Stimulated activated CD8-positive, alpha-beta memory T cell treated with anti-CD3 and anti-CD28 coated beads, Interleukin-12 subunit alpha, Interleukin-12 subunit beta, amount 100 ng/mL, for 24 hours (primary cell): ENCODE results near the gene PRSS2.

Experiments used
- DNase-seq: peaks from one replicate; pipeline ENCODE4 v3.0.0-alpha.2; 2020; ENCODE audit errors: extremely low read depth

Gene PRSS2

DNA sequence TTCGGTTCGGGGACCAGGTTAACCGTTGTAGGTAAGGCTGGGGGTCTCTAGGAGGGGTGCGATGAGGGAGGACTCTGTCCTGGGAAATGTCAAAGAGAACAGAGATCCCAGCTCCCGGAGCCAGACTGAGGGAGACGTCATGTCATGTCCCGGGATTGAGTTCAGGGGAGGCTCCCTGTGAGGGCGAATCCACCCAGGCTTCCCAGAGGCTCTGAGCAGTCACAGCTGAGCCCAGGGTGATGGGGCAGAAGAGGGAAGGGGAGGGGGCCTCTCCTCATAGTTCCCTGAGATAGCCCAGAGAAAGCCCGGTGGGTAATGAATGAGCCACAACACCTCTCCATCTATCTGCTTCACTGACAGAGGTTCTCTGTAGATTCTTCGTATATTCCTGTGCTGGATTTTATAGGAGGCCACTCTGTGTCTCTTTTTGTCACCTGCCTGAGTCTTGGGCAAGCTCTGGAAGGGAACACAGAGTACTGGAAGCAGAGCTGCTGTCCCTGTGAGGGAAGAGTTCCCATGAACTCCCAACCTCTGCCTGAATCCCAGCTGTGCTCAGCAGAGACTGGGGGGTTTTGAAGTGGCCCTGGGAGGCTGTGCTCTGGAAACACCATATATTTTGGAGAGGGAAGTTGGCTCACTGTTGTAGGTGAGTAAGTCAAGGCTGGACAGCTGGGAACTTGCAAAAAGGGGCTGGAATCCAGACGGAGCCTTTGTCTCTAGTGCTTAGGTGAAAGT lies 16.4 kb downstream of the PRSS2 start:
- DNase-seq = no peak

DNA sequence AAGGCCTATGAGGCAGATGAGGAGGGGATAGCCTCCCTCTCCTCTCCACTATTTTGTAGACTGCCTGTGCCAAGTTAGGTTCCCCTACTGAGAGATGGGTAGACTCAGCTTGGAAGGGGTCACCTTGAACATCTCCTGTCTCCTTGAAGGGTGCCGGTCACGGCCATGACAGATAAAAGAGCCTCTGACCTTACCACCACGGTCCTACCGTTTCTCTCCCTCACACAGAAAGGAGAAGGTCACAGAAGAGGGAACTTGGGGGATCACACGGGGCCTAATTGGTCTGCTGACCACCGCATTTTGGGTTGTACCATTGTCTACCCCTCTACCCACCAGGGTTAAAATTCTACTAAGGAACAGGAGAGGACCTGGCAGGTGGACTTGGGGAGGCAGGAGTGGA lies 17.0 kb downstream of the PRSS2 start:
- DNase-seq = no peak

DNA sequence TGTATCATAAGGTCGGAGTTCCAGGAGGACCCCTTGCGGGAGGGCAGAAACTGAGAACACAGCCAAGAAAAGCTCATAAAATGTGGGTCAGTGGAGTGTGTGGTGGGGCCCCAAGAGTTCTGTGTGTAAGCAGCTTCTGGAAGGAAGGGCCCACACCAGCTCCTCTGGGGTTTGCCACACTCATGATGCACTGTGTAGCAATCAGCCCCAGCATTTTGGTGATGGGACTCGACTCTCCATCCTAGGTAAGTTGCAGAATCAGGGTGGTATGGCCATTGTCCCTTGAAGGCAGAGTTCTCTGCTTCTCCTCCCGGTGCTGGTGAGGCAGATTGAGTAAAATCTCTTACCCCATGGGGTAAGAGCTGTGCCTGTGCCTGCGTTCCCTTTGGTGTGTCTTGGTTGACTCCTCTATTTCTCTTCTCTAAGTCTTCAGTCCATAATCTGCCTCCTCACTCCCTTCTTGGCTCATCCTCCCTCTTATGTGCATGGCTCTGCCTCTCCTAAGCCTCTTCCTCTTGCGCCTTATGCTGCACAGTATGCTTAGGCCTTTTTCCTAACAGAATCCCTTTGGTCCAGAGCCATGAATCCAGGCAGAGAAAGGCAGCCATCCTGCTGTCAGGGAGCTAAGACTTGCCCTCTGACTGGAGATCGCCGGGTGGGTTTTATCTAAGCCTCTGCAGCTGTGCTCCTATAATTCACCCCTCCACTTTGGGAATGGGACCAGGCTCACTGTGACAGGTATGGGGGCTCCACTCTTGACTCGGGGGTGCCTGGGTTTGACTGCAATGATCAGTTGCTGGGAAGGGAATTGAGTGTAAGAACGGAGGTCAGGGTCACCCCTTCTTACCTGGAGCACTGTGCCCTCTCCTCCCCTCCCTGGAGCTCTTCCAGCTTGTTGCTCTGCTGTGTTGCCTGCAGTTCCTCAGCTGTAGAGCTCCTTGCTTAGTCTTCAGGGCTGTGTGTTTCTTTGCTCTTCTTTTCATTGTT lies 17.8 kb downstream of the PRSS2 start:
- no peak for DNase-seq

DNA sequence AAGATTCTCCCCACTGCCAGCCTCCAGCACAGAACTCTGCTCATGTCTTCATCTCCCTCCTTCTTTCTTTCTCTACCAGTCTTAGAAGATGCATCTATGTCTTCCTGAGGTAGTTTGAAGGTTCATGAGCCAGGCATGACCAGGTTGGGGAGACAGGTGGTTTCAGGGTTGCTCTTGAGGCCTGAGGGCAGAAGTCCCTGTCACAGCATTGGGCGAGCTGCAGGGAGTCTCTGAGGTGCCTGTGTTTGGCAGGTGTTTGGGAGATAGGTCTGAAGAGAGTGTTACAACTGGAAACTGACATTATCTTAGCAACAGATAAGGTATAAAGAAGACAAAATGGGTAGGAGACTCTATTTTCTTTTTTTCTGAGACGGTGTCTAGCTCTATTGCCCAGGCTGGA lies 18.7 kb downstream of the PRSS2 start:
- DNase-seq = no peak

DNA sequence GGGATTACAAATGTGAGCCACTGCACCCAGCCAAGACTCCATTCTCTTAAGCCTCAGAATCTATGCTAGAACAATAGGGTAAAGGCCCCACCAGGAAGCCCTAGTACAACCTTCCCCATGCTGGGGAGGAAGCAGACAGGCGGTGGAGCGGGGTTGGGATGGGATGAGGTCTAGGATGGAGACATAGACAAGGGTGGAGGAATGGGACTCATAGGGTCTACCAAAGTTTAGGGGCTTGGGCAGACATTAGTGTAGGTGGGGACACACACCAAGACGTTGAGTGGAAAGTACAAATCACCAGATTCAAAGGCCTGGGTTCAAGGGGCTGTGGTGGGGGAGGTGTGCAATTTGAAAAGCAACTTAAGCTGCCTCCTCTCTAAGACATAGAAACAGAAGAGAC lies 19.3 kb downstream of the PRSS2 start:
- no peak for DNase-seq

DNA sequence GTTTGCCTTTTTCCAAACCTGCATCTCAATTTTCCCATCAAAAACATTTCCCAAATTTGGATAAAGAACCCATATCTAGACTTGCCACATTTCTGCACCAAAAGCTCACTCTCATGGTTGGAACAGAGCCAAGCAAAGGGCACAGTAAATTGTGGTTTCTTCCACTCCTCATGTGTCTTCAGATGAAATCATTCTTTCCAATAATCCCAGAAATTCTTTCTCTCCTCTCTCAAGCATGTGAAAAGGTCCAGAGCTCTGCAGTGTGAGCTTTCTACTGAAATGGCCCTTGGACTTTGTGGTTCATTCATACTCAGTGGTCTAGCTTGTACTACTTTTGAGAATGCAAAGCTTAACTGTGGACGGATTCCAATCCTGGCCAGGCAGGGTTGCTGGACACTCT lies 19.8 kb downstream of the PRSS2 start:
- no peak for DNase-seq

DNA sequence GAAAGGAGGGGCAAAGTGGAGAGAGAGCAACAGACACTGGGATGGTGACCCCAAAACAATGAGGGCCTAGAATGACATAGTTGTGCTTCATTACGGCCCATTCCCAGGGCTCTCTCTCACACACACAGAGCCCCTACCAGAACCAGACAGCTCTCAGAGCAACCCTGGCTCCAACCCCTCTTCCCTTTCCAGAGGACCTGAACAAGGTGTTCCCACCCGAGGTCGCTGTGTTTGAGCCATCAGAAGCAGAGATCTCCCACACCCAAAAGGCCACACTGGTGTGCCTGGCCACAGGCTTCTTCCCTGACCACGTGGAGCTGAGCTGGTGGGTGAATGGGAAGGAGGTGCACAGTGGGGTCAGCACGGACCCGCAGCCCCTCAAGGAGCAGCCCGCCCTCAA lies 20.7 kb downstream of the PRSS2 start:
- no peak for DNase-seq

DNA sequence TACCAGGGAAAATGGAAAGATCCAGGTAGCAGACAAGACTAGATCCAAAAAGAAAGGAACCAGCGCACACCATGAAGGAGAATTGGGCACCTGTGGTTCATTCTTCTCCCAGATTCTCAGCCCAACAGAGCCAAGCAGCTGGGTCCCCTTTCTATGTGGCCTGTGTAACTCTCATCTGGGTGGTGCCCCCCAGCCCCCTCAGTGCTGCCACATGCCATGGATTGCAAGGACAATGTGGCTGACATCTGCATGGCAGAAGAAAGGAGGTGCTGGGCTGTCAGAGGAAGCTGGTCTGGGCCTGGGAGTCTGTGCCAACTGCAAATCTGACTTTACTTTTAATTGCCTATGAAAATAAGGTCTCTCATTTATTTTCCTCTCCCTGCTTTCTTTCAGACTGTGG lies 21.4 kb downstream of the PRSS2 start:
- no peak for DNase-seq

DNA sequence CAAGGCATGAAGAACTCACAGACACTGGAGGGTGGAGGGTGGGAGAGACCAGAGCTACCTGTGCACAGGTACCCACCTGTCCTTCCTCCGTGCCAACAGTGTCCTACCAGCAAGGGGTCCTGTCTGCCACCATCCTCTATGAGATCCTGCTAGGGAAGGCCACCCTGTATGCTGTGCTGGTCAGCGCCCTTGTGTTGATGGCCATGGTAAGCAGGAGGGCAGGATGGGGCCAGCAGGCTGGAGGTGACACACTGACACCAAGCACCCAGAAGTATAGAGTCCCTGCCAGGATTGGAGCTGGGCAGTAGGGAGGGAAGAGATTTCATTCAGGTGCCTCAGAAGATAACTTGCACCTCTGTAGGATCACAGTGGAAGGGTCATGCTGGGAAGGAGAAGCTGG lies 21.8 kb downstream of the PRSS2 start:
- DNase-seq = no peak

DNA sequence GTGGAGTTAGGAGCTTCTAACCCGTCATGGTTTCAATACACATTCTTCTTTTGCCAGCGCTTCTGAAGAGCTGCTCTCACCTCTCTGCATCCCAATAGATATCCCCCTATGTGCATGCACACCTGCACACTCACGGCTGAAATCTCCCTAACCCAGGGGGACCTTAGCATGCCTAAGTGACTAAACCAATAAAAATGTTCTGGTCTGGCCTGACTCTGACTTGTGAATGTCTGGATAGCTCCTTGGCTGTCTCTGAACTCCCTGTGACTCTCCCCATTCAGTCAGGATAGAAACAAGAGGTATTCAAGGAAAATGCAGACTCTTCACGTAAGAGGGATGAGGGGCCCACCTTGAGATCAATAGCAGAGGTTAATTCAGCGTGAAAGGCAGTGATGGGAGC lies 22.4 kb downstream of the PRSS2 start:
- DNase-seq = no peak

DNA sequence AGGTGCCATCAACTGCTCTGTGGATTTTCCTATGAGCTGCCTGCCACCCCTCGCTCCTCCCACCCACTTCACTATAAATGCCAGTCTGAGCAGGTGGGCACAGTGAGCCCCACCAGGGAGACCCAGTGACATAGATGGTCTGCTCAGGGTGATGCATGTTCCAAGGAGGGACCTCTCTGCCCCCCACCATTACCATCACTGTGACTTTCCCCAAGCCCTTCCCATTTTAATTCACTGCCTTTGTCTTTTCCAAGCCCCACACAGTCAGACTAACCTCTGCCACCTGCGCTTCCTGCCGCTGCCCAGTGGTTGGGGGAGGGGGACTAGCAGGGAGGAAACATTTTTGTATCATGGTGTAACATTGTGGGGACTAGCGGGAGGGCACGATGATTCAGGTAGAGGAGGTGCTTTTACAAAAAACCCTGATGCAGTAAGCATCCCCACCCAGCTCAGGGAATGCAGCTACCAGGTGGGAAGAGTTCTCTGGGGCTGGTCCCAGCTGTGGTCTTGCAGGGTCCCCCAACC lies 24.6 kb downstream of the PRSS2 start:
- DNase-seq = no peak

DNA sequence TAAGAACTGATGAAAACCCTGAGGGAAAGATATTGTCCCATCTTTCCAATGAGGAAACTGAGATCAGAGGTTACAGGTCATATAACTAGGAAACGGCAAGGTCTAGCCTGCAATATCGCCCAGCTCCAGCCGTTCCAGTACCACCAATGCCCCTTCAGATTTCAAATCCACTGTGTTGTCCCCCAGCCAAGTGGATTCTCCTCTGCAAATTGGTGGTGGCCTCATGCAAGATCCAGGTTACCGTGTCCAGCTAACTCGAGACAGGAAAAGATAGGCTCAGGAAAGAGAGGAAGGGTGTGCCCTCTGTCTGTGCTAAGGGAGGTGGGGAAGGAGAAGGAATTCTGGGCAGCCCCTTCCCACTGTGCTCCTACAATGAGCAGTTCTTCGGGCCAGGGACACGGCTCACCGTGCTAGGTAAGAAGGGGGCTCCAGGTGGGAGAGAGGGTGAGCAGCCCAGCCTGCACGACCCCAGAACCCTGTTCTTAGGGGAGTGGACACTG lies 25.3 kb downstream of the PRSS2 start:
- no peak for DNase-seq

DNA sequence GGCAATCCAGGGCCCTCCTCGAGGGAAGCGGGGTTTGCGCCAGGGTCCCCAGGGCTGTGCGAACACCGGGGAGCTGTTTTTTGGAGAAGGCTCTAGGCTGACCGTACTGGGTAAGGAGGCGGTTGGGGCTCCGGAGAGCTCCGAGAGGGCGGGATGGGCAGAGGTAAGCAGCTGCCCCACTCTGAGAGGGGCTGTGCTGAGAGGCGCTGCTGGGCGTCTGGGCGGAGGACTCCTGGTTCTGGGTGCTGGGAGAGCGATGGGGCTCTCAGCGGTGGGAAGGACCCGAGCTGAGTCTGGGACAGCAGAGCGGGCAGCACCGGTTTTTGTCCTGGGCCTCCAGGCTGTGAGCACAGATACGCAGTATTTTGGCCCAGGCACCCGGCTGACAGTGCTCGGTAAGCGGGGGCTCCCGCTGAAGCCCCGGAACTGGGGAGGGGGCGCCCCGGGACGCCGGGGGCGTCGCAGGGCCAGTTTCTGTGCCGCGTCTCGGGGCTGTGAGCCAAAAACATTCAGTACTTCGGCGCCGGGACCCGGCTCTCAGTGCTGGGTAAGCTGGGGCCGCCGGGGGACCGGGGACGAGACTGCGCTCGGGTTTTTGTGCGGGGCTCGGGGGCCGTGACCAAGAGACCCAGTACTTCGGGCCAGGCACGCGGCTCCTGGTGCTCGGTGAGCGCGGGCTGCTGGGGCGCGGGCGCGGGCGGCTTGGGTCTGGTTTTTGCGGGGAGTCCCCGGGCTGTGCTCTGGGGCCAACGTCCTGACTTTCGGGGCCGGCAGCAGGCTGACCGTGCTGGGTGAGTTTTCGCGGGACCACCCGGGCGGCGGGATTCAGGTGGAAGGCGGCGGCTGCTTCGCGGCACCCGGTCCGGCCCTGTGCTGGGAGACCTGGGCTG lies 26.0 kb downstream of the PRSS2 start:
- DNase-seq = no peak

DNA sequence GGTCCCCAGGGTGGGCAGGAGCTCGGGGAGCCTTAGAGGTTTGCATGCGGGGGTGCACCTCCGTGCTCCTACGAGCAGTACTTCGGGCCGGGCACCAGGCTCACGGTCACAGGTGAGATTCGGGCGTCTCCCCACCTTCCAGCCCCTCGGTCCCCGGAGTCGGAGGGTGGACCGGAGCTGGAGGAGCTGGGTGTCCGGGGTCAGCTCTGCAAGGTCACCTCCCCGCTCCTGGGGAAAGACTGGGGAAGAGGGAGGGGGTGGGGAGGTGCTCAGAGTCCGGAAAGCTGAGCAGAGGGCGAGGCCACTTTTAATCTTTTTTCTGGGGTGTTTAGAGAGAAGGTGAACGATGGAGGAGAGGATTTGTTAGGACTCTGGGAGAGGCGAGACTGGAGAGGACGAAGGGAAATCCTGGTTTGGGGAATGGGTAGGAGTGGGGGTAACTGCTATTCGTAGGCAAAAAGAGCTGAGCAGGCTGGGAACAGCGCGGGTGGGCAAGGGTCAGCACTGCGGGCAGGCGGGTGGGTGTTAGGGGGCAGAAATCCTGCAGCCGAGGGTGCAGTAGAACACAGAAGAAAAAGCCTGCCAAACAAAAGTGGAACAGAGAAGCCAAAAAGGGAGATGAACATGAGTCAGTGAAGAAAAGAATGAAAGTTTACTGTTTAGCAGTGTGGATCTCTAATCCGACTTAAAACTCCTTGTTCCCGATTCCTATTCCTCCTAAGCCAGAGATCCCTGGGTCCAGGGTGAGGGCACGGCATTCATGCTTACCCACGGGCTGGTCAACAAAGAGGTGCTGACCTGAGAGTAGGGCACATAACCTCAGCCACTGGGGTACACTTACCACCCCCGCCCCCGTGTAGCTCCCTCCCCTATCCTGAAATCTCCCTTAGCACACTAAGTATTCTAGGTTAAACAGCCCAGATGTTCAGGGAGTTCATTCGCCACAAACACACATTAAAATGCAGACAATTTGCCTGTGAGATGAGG lies 26.9 kb downstream of the PRSS2 start:
- no peak for DNase-seq

DNA sequence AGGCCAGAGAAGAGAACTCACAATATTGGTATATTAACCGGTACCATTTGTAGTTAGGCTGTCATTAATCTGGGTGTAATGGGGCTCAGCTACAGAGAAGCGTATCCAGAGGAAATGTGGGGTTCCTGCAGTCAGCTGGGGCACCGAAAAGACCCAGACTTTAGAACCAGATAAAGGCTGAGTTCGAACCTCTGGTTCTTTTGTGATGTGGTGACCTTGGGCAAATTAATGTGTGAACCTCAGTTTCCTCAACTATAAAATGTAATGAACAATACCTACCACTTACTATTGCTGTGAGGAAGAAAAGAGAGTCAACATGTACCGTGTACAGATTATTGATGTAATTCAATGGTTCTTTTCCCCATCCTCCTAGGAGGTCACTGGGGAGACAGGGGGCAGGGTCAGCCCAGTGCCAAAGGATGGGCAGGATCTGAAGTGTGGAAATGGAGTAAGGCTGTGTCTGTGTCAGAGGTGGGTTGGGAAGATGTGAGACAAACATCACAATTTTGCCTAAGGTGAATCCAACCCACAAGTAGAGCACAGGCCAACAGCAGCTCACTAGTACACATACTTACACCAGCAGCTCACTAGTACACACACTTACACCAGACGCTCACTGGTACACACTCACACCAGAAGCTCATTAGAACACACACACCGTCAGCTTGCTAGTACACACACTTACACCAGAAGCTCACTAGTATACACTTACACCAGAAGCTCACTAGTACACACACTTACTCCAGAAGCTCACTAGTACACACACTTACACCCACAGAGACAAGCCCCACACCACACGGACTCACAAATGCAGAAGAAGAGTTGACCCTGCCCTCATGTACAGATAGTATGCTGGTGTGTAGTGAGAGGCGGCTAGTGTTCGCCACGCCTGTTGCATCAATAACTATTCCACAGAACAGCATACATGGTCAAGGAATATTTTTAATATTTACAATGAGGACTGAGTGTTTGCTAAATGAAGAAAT lies 28.0 kb downstream of the PRSS2 start:
- DNase-seq = no peak

DNA sequence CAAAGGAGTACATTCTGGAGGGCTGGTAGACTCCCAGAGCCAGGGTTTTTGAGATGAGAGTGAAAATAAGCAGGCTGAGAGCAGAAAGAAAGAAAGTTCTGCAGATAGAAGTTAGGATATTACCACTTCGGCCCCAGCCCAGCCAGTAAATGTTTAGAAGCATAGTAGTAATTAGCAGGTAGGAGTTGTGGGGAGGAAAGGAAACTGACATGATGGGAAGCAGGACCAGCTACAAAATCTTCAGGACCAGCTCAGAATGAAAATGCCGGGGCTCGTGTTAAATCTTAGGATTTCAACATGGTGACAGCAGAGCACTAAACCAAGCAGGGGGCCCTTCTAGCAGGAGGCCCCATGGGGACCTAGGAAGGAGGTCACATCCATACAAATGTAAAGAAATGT lies 28.7 kb downstream of the PRSS2 start:
- DNase-seq = no peak

DNA sequence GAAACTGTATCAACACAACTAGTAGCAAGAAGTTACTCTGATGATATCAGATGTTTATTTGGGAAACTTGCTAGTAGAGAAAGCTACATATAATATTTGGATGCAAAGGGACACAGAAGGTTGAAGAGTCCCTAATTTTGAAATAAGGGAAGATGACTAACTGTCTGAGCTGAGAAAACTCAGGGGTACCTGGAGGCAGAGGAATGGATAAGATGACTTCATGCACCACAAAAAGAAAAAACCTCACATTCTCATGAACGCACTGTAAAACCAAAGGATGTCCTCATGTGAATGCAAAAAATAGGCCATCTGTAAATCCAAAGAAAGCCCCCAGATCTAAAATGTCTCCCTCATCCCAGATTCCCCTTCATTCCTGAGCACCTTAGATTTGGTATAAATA lies 29.3 kb downstream of the PRSS2 start:
- DNase-seq = no peak

DNA sequence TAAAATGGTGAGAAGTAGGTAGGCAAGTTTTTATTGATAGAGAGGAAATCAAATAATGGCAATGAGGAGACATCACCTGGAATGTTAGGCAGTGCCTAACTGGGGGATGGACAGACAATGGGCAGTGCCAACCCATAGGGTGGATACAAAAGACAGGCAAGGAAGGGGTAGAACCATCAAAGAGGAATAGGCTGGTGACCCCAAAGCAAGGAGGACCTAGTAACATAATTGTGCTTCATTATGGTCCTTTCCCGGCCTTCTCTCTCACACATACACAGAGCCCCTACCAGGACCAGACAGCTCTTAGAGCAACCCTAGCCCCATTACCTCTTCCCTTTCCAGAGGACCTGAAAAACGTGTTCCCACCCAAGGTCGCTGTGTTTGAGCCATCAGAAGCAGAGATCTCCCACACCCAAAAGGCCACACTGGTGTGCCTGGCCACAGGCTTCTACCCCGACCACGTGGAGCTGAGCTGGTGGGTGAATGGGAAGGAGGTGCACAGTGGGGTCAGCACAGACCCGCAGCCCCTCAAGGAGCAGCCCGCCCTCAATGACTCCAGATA lies 30.0 kb downstream of the PRSS2 start:
- no peak for DNase-seq
